Liver (tissue), 9 donors: ENCODE measurements around the gene SPTBN1. TPM values are rescaled to one million over a fixed set of nuclear protein-coding genes. Genes with fewer than 3 reads are reported as not detected.

Source experiments
- DNase-seq: peaks from one replicate; pipeline ENCODE4 v3.0.0-alpha.2; 2017; ENCODE audit warnings: low spot score
- H3K27ac ChIP-seq, 2 donors: one replicate each; pipeline ENCODE4 v1.7.0; 2013; ENCODE audit warnings: inconsistent platforms in 2 of 2, low read length in 2 of 2, control low read depth in 1 of 2, low read depth in 1 of 2, mild to moderate bottlenecking in 1 of 2
- H3K27me3 ChIP-seq, 4 donors: one replicate each; pipeline versions ENCODE4 v1.6.1 to v1.7.0; 2013; ENCODE audit warnings: low read length in 3 of 4, inconsistent platforms in 1 of 4, mild to moderate bottlenecking in 1 of 4, moderate library complexity in 1 of 4; ENCODE audit not compliant: control insufficient read depth in 4 of 4, insufficient read depth in 4 of 4
- H3K36me3 ChIP-seq, 4 donors: one replicate each; pipeline versions ENCODE4 v1.6.1 to v1.7.0; 2013; ENCODE audit warnings: low read length in 3 of 4, mild to moderate bottlenecking in 3 of 4, low read depth in 1 of 4, moderate library complexity in 1 of 4; ENCODE audit not compliant: control insufficient read depth in 4 of 4, insufficient read depth in 3 of 4
- H3K4me1 ChIP-seq, 4 donors: one replicate each; pipeline versions ENCODE4 v1.6.1 to v1.7.0; 2013; ENCODE audit warnings: low read length in 3 of 4, mild to moderate bottlenecking in 3 of 4, moderate library complexity in 1 of 4; ENCODE audit not compliant: control insufficient read depth in 4 of 4, insufficient read depth in 4 of 4
- H3K4me3 ChIP-seq, 3 donors: one replicate each; pipeline versions ENCODE4 v1.6.1 to v1.7.0; 2013; ENCODE audit warnings: low read length in 3 of 3, control low read depth in 1 of 3, low read depth in 1 of 3, mild to moderate bottlenecking in 1 of 3
- H3K9ac ChIP-seq, 2 donors: one replicate each; pipeline ENCODE4 v1.7.0; 2013; ENCODE audit warnings: low read length in 2 of 2, mild to moderate bottlenecking in 2 of 2, moderate library complexity in 2 of 2, control low read depth in 1 of 2, low read depth in 1 of 2
- H3K9me3 ChIP-seq, 4 donors: one replicate each; pipeline versions ENCODE4 v1.6.1 to v1.7.0; 2013; ENCODE audit warnings: low read length in 3 of 4; ENCODE audit not compliant: control insufficient read depth in 4 of 4
- EGR1 ChIP-seq, 2 donors: IDR thresholded peaks; 2 replicates each; pipeline ENCODE4 v1.6.1; 2016 to 2018; ENCODE audit warnings: antibody characterized with exemption in 2 of 2, low read depth in 2 of 2
- FOXA1 ChIP-seq: IDR thresholded peaks from 2 replicates; pipeline ENCODE4 v1.6.1; 2016; ENCODE audit warnings: antibody characterized with exemption
- FOXA2 ChIP-seq: IDR thresholded peaks from 2 replicates; pipeline ENCODE4 v1.6.1; 2016; ENCODE audit warnings: antibody characterized with exemption
- GABPA ChIP-seq, 2 donors: IDR thresholded peaks in 1 of 2; conservative IDR thresholded peaks in 1 of 2; 2 replicates each; pipeline ENCODE4 v1.6.1; 2016; ENCODE audit warnings: antibody characterized with exemption in 2 of 2, mild to moderate bottlenecking in 1 of 2, moderate library complexity in 1 of 2
- HNF4A ChIP-seq, 2 donors: conservative IDR thresholded peaks; 2 replicates each; pipeline ENCODE4 v1.6.1; 2016; ENCODE audit warnings: antibody characterized with exemption in 2 of 2, mild to moderate bottlenecking in 2 of 2
- HNF4G ChIP-seq: IDR thresholded peaks from 2 replicates; pipeline ENCODE4 v1.6.1; 2016; ENCODE audit warnings: antibody characterized with exemption
- JUND ChIP-seq, 2 donors: IDR thresholded peaks; 2 replicates each; pipeline ENCODE4 v1.6.1; 2016; ENCODE audit warnings: antibody characterized with exemption in 2 of 2
- NR2F2 ChIP-seq: IDR thresholded peaks from 2 replicates; pipeline ENCODE4 v1.6.1; 2016; ENCODE audit warnings: antibody characterized with exemption
- RAD21 ChIP-seq, 2 donors: IDR thresholded peaks; 2 replicates each; pipeline ENCODE4 v1.6.1; 2016; ENCODE audit warnings: antibody characterized with exemption in 2 of 2, mild to moderate bottlenecking in 2 of 2
- RXRA ChIP-seq, 2 donors: IDR thresholded peaks; 2 replicates each; pipeline ENCODE4 v1.6.1; 2017 to 2018; ENCODE audit warnings: antibody characterized with exemption in 2 of 2, mild to moderate bottlenecking in 1 of 2
- SP1 ChIP-seq: IDR thresholded peaks from 2 replicates; pipeline ENCODE4 v1.6.1; 2018; ENCODE audit warnings: antibody characterized with exemption, mild to moderate bottlenecking
- TAF1 ChIP-seq: conservative IDR thresholded peaks from 2 replicates; pipeline ENCODE4 v1.6.1; 2016; ENCODE audit warnings: antibody characterized with exemption, mild to moderate bottlenecking
- YY1 ChIP-seq: IDR thresholded peaks from 2 replicates; pipeline ENCODE4 v1.6.1; 2016; ENCODE audit warnings: antibody characterized with exemption, mild to moderate bottlenecking
- WGBS: extraction: QIAGEN DNeasy Blood & Tissue Kit; methylation state at CpG from one replicate; pipeline ENCODE4 v1.1.7; 2013; 5-methylcytosine and 5-hydroxymethylcytosine counted together
- polyA plus RNA-seq, 2 donors: library from polyadenylated mRNA; stranded (reverse) in 1 of 2; unstranded in 1 of 2; fragments of 200-250 nt in 1 of 2; fragments of >200 nt in 1 of 2; fragmentation: Nextera tagmentation in 1 of 2; extraction: Ambion mirVana in 1 of 2; gene quantifications; one replicate each; pipeline versions ENCODE4 v1.2.1 to v1.2.3, GENCODE V29; 2013 to 2015
- total RNA-seq, 2 donors: library from RNA; depleted of rRNA; stranded (reverse); fragments of >200 nt; gene quantifications; one replicate each; pipeline ENCODE4 v1.2.3, GENCODE V29; 2014
- TF ChIP-seq, protein P1 (sequence below): IDR thresholded peaks from 2 replicates; pipeline ENCODE4 v1.6.1; 2016; ENCODE audit warnings: antibody characterized with exemption
- TF ChIP-seq, protein P2 (sequence below): IDR thresholded peaks from 2 replicates; pipeline ENCODE4 v1.6.1; 2016; ENCODE audit warnings: antibody characterized with exemption
- TF ChIP-seq, protein P3 (sequence below): IDR thresholded peaks from 2 replicates; pipeline ENCODE4 v1.6.1; 2016; ENCODE audit warnings: antibody characterized with exemption
- TF ChIP-seq, protein P4 (sequence below): fragments of 150-350 bp; IDR thresholded peaks from 2 replicates; pipeline ENCODE4 v1.5.1; 2017; ENCODE audit warnings: improper control_type of control experiment, low read depth, low read length; ENCODE audit not compliant: missing input control
- donor health status: healthy.
- donor health status: healthy.
- donor health status: healthy.
- donor health status: healthy.
- donor health status: healthy.

SPTBN1 gene
- total and polyA plus RNA-seq, 4 donors = 44.8 to 191 (median 75.9) TPM

DNA sequence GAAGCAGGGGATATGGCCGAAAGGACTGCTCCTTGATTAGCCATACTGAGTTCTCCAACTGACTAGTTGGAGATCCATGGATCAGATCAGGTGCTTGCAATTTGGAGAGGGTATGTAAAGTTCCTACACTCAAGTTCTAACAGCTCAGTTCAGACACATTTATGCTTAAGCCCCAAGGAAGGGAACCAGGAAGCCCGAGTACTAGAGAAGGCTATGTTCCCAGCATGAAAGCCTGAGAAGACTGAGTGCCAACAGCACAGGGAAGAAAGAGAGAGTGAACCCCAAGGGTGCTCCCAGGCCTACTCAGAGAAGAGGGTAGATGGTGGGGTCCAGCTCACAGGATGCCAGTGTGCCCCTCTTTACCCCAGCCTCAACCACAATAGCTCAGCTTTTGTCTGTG lies 16.1 kb upstream of the SPTBN1 start:
- Histone ChIP-seq H3K36me3 (no peaks in the 10 kb centered on the region), H3K27me3 (no peaks in the 10 kb centered on the region), H3K9ac (no peak overlapping the region), H3K4me3 (no peak overlapping the region), H3K4me1 (peaks cover 0 to 2% (median 0%) of the 10 kb centered on the region in 4 donors), H3K9me3 (no peaks in the 10 kb centered on the region), H3K27ac (no peak overlapping the region)
- TF ChIP-seq HNF4A (conservative IDR thresholded peaks at IDR 0.05) = no peak
- TF ChIP-seq FOXA1 = no peak
- no peak for TF ChIP-seq EGR1 (IDR thresholded peaks at IDR 0.05; ENCODE audit: low read depth in 2 of 2)
- no peak for TF ChIP-seq TAF1
- TF ChIP-seq RXRA (IDR thresholded peaks at IDR 0.05) = no peak
- TF ChIP-seq FOXA2 = no peak
- TF ChIP-seq JUND (IDR thresholded peaks at IDR 0.05) = no peak
- TF ChIP-seq RAD21 (IDR thresholded peaks at IDR 0.05) = no peak
- TF ChIP-seq GABPA (IDR thresholded peaks at IDR 0.05 in 1 of 2, conservative IDR thresholded peaks at IDR 0.05 in 1 of 2) = no peak
- TF ChIP-seq, protein P1, sequence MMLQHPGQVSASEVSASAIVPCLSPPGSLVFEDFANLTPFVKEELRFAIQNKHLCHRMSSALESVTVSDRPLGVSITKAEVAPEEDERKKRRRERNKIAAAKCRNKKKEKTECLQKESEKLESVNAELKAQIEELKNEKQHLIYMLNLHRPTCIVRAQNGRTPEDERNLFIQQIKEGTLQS = no peak
- TF ChIP-seq, protein P2, sequence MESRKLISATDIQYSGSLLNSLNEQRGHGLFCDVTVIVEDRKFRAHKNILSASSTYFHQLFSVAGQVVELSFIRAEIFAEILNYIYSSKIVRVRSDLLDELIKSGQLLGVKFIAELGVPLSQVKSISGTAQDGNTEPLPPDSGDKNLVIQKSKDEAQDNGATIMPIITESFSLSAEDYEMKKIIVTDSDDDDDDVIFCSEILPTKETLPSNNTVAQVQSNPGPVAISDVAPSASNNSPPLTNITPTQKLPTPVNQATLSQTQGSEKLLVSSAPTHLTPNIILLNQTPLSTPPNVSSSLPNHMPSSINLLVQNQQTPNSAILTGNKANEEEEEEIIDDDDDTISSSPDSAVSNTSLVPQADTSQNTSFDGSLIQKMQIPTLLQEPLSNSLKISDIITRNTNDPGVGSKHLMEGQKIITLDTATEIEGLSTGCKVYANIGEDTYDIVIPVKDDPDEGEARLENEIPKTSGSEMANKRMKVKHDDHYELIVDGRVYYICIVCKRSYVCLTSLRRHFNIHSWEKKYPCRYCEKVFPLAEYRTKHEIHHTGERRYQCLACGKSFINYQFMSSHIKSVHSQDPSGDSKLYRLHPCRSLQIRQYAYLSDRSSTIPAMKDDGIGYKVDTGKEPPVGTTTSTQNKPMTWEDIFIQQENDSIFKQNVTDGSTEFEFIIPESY = no peak
- no peak for DNase-seq
- 93% methylated on average over 2 of the region's 2 CpGs for WGBS

DNA sequence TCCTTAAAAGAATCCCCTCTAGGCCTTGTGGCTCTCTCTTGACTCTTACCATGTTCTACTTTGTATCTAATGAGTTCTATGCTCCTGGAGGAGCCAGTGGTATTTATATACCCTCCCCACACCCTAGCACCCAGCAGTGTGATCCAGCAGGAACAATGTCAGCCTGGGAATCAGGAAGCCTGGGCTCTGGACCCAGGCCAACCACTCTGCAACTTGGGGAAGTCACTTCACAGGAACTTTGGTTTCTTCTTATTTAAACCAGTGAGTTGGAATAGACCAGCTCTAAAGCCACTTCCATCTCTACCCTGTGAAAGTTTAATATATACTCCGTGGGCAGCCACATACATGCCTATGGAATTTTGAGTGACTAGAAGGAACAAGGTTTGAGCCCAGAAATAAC lies 11.6 kb upstream of the SPTBN1 start:
- 97% methylated on average over 1 of the region's 1 CpG for WGBS
- Histone ChIP-seq H3K9me3 (peaks cover 0 to 3% (median 0%) of the 10 kb centered on the region in 4 donors), H3K9ac (no peak overlapping the region), H3K4me3 (no peak overlapping the region), H3K4me1 (no peaks in the 10 kb centered on the region), H3K27me3 (no peaks in the 10 kb centered on the region), H3K27ac (no peak overlapping the region), H3K36me3 (no peaks in the 10 kb centered on the region)
- TF ChIP-seq GABPA (IDR thresholded peaks at IDR 0.05 in 1 of 2, conservative IDR thresholded peaks at IDR 0.05 in 1 of 2) (no peak), HNF4G (no peak), EGR1 (IDR thresholded peaks at IDR 0.05; ENCODE audit: low read depth in 2 of 2) (no peak), HNF4A (conservative IDR thresholded peaks at IDR 0.05) (no peak), JUND (IDR thresholded peaks at IDR 0.05) (no peak)
- TF ChIP-seq, protein P1 = no peak
- TF ChIP-seq, protein P3, sequence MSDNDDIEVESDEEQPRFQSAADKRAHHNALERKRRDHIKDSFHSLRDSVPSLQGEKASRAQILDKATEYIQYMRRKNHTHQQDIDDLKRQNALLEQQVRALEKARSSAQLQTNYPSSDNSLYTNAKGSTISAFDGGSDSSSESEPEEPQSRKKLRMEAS = no peak
- DNase-seq = no peak

DNA sequence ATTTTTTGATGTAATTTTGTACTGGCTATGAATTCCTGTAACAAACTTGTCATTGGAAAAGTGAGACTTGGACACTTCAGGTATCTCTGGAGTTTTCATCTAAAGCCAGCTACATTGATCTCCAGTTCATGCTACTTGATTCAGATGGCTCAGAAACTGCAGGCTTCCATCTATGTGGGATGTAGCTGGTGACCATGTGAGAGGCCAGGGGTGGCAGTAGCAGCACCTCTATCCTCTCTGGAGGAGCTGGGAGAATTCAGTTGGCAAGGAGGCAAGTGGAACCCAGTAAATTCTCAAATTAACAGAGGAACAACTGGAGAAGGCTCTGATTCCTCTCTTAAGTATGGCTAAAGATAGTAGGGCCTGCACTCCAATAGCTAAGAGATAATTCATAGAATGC lies 10.0 kb upstream of the SPTBN1 start:
- DNase-seq = no peak
- H3K27ac ChIP-seq = no peak overlapping the region
- no peak overlapping the region for H3K4me3 ChIP-seq
- H3K9me3 ChIP-seq = peaks cover 0 to 3% (median 0%) of the 10 kb centered on the region in 4 donors
- no peak overlapping the region for H3K9ac ChIP-seq
- H3K27me3 ChIP-seq = no peaks in the 10 kb centered on the region
- no peaks in the 10 kb centered on the region for H3K4me1 ChIP-seq
- H3K36me3 ChIP-seq = no peaks in the 10 kb centered on the region
- TF ChIP-seq RXRA (IDR thresholded peaks at IDR 0.05) = no peak
- TF ChIP-seq SP1 = no peak
- TF ChIP-seq HNF4G = no peak
- no peak for TF ChIP-seq FOXA2
- no peak for TF ChIP-seq JUND (IDR thresholded peaks at IDR 0.05)
- no peak for TF ChIP-seq YY1
- no peak for TF ChIP-seq HNF4A (conservative IDR thresholded peaks at IDR 0.05)
- TF ChIP-seq, protein P4, sequence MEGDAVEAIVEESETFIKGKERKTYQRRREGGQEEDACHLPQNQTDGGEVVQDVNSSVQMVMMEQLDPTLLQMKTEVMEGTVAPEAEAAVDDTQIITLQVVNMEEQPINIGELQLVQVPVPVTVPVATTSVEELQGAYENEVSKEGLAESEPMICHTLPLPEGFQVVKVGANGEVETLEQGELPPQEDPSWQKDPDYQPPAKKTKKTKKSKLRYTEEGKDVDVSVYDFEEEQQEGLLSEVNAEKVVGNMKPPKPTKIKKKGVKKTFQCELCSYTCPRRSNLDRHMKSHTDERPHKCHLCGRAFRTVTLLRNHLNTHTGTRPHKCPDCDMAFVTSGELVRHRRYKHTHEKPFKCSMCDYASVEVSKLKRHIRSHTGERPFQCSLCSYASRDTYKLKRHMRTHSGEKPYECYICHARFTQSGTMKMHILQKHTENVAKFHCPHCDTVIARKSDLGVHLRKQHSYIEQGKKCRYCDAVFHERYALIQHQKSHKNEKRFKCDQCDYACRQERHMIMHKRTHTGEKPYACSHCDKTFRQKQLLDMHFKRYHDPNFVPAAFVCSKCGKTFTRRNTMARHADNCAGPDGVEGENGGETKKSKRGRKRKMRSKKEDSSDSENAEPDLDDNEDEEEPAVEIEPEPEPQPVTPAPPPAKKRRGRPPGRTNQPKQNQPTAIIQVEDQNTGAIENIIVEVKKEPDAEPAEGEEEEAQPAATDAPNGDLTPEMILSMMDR = no peak
- no peak for TF ChIP-seq TAF1
- TF ChIP-seq RAD21 (IDR thresholded peaks at IDR 0.05) = no peak
- no peak for TF ChIP-seq NR2F2
- TF ChIP-seq FOXA1 = no peak
- TF ChIP-seq, protein P2 = no peak
- TF ChIP-seq, protein P3 = no peak
- TF ChIP-seq, protein P1 = no peak
- no peak for TF ChIP-seq EGR1 (IDR thresholded peaks at IDR 0.05; ENCODE audit: low read depth in 2 of 2)
